GM12891 (cell line): Measurements from ENCODE around the gene FHDC1.

Experiments used
- POLR2A ChIP-seq: IDR thresholded peaks from 2 replicates; pipeline ENCODE4 v1.6.1; 2011; ENCODE audit warnings: low read depth, low read length, control low read depth
- POLR2AphosphoS5 ChIP-seq: IDR thresholded peaks from 2 replicates; pipeline ENCODE4 v1.6.1; 2011; ENCODE audit warnings: low read depth, low read length, control low read depth
- SPI1 ChIP-seq: IDR thresholded peaks from 2 replicates; pipeline ENCODE4 v1.6.1; 2011; ENCODE audit warnings: low read depth, low read length, control low read depth
- TAF1 ChIP-seq: IDR thresholded peaks from 2 replicates; pipeline ENCODE4 v1.6.1; 2011; ENCODE audit warnings: low read depth, low read length, control low read depth

DNA sequence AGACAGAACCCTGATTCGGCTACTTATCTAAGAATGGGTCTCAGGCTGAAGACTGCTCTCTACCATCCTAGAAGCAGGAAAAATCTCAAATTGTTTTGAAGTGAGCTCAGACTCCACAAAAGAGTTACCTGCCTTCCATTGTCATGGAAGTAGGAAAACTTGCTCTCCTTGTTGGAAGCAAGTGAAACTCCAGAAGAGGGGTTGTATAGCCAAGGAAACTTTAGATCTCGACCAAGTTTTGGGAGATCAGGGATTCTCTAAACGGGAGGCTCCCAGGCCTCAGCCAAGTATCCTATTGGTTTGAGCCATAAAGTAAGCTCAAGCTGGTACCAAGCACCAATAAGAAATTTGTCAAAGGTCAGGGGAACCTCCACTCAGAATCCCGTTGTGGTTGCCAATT is 9.2 kb upstream of the FHDC1 start:
- TF ChIP-seq POLR2AphosphoS5: no peak
- TF ChIP-seq TAF1: no peak
- no peak for TF ChIP-seq POLR2A
- no peak for TF ChIP-seq SPI1
